Muscle layer of colon (tissue), 2 donors: Measurements from ENCODE around the gene URGCP.
A peak's percentile ranks its signal among the peaks of the same experiment; 100 is the strongest.

Experiments
- H3K27ac ChIP-seq: one replicate; pipeline ENCODE4 v1.7.0; 2013; ENCODE audit warnings: low read depth, mild to moderate bottlenecking, low read length, moderate library complexity
- H3K27me3 ChIP-seq, 2 donors: one replicate each; pipeline ENCODE4 v1.7.0; 2013; ENCODE audit warnings: low read length in 2 of 2, mild to moderate bottlenecking in 2 of 2; ENCODE audit not compliant: insufficient read depth in 2 of 2, control insufficient read depth in 1 of 2
- H3K36me3 ChIP-seq: one replicate; pipeline ENCODE4 v1.7.0; 2013; ENCODE audit warnings: mild to moderate bottlenecking, low read length; ENCODE audit not compliant: insufficient read depth
- H3K4me1 ChIP-seq: one replicate; pipeline ENCODE4 v1.7.0; 2013; ENCODE audit warnings: mild to moderate bottlenecking, low read length; ENCODE audit not compliant: insufficient read depth
- H3K4me3 ChIP-seq, 2 donors: one replicate each; pipeline ENCODE4 v1.7.0; 2013; ENCODE audit warnings: low read length in 2 of 2, low read depth in 1 of 2, mild to moderate bottlenecking in 1 of 2, moderate library complexity in 1 of 2
- H3K9ac ChIP-seq: one replicate; pipeline ENCODE4 v1.7.0; 2013; ENCODE audit warnings: low read length
- H3K9me3 ChIP-seq: one replicate; pipeline ENCODE4 v1.7.0; 2013; ENCODE audit warnings: mild to moderate bottlenecking, low read length
- donor health status: abdominal sarcoma.
- donor health status: Adenocarcinoma of cecum.

Gene URGCP

GRCh38 chr7:43869867-43870240, 36.5 kb downstream of the URGCP start:
- Histone ChIP-seq H3K4me3 (peak overlapping the region; percentile 58 to 66), H3K9me3 (no peaks in the 10 kb centered on the region), H3K27ac (peak overlapping the region; percentile 79), H3K4me1 (peaks cover 32% of the 10 kb centered on the region), H3K27me3 (no peaks in the 10 kb centered on the region), H3K36me3 (peaks cover 15% of the 10 kb centered on the region), H3K9ac (peak overlapping the region; percentile 34)

DNA sequence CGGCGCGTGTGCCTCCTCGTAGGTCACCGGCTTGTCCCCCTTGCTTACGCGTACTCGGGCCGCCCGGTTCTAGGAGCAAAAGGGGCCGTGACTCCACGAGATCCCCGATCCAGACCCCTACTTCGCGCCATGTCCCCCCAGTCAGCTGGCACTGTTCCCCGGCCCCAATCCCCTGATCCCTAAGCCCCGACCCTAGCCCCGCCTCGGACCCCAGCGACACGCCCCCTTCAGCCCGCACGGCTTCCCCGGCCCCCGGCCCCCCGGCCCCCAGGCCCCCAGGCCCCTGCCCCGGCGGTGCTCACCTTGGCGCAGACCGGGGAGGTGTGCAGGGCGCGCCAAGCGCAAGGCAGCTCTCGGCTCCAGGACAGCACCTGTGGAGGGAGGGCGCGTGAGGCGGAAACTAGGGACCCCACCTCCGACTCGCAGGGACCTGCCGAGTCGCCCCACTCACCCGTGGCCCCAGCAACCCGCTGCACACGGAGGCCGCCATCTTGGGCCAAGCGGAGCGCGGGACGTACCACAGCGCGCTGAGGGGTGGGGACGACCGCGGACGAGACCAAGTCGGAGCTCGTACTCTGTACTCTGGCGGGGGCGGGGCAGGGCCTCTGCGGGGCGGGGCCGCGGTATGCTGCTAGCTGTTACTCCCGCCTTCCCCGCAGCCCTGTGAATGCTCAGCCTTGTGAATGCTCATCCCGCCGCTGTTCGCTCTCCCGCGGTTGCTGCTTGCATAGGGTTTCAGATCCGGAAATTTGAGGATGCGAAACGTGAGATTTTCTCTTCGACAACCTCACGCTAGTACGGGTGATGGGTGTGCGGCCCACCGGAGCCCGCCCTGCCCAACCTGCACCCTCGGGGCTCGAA, 37.2 kb downstream of the URGCP start, which contains the start of gene MRPS24:
MRPS24 (minus strand) TSS at position 512 of the 861 bp plus-strand sequence; CDS start at position 490, 22 bp downstream.
- Histone ChIP-seq H3K4me1 (peaks cover 32% of the 10 kb centered on the region), H3K36me3 (peaks cover 15% of the 10 kb centered on the region), H3K27ac (peak within 1 kb of the TSS; percentile 79), H3K4me3 (peak within 1 kb of the TSS; percentile 65 to 66), H3K9me3 (no peaks in the 10 kb centered on the region), H3K27me3 (no peaks in the 10 kb centered on the region), H3K9ac (peak within 1 kb of the TSS; percentile 34)

DNA sequence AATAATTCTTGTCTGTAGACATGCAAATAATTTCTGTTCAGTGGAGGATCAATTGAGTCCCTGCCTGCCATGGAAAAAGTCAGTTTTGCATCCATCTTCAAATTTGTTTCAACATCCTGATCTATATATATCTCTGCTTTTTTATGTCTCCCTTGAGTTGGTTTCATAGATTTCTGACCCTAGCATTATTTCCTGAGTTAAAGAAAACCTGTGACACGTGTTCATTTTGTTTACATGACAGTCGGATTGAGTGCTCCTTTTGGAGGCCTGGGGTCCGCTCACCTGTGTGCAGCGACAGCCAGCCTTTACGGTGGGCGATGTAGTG, 37.8 kb downstream of the URGCP start:
- no peaks in the 10 kb centered on the region for H3K9me3 ChIP-seq
- H3K4me1 ChIP-seq = peaks cover 32% of the 10 kb centered on the region
- H3K4me3 ChIP-seq = peak overlapping the region; percentile 65 to 66
- H3K36me3 ChIP-seq = peaks cover 15% of the 10 kb centered on the region
- H3K27me3 ChIP-seq = no peaks in the 10 kb centered on the region
- H3K27ac ChIP-seq = peak overlapping the region; percentile 79
- no peak overlapping the region for H3K9ac ChIP-seq

- Histone ChIP-seq H3K9me3 (no peaks in the 10 kb centered on the region), H3K27ac (peak overlapping the region; percentile 79), H3K27me3 (no peaks in the 10 kb centered on the region), H3K9ac (no peak overlapping the region), H3K4me1 (peaks cover 30% of the 10 kb centered on the region), H3K36me3 (peaks cover 15% of the 10 kb centered on the region), H3K4me3 (peak overlapping the region in 1 of 2 donors; percentile 66)
These were observed 38.2 kb downstream of the URGCP start for GRCh38 chr7:43868181-43868580.

GRCh38 chr7:43865277-43865676, 41.1 kb downstream of the URGCP start:
- no peak overlapping the region for H3K27ac ChIP-seq
- H3K4me1 ChIP-seq = peaks cover 15% of the 10 kb centered on the region
- H3K27me3 ChIP-seq = no peaks in the 10 kb centered on the region
- H3K9ac ChIP-seq = no peak overlapping the region
- no peaks in the 10 kb centered on the region for H3K9me3 ChIP-seq
- no peak overlapping the region for H3K4me3 ChIP-seq
- peaks cover 15% of the 10 kb centered on the region for H3K36me3 ChIP-seq

DNA sequence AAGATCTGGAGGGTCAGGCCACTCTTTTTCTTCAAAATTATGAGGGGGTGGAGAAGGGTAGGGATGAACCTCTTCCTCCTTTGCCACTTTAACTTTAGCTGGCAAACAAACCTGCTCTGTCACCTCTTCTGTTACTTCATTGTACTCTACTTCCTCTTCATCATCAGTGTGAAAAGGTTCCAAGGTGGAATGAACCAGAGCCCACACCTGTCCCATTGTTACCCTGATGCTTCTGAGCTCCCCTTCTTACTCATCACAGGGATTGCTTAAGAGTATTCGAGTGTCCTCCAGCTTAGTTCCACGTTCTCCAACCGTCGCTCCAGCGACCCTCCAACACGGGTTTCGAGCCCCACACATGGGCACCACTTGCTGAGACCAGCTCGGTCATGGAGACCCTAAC, 42.3 kb downstream of the URGCP start:
- Histone ChIP-seq H3K4me1 (peaks cover 10% of the 10 kb centered on the region), H3K4me3 (no peak overlapping the region), H3K27me3 (no peaks in the 10 kb centered on the region), H3K9ac (no peak overlapping the region), H3K27ac (no peak overlapping the region), H3K9me3 (no peaks in the 10 kb centered on the region), H3K36me3 (peaks cover 15% of the 10 kb centered on the region)

DNA sequence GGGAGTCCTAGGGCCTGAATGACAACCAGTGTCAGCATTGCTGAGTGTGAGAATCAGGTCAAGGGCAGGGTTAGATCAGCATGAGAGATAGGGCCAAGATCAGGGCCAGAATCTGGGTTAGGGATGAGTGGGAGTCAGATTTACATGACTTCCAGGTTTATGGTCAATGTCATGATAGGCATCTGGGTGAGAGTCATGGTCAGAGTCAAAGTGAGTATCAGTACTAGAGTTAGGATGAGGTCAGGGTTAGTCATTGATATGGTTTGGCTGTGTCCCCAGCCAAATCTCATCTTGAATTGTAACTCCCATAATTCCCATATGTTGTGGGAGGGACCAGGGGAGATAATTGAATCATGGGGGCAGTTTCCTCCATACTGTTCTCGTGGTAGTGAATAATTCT, 49.4 kb downstream of the URGCP start:
- Histone ChIP-seq H3K4me3 (no peak overlapping the region), H3K27ac (no peak overlapping the region), H3K27me3 (no peaks in the 10 kb centered on the region), H3K36me3 (no peaks in the 10 kb centered on the region), H3K4me1 (no peaks in the 10 kb centered on the region), H3K9ac (no peak overlapping the region), H3K9me3 (no peaks in the 10 kb centered on the region)

DNA sequence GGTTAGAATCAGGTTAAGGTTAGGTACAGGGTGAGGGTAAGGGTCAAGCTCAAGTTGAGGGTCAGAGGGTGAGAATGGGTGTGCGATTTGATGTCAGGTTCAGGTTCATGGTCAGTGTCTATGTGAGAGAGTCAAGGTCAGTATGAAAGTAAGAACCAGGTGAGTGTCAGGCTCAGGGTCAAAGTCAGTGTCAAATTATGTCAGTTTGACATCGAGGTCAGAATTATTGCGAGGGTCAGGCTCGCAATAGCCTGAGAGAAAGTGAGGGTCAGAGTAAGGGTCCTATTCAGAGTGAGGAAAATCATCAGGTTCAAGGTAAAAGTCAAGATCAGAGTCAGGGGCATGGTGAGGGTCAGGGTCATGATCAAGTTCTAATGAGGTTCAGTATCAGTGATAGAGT, 50.1 kb downstream of the URGCP start:
- H3K36me3 ChIP-seq = no peaks in the 10 kb centered on the region
- H3K4me3 ChIP-seq = no peak overlapping the region
- no peak overlapping the region for H3K9ac ChIP-seq
- no peak overlapping the region for H3K27ac ChIP-seq
- no peaks in the 10 kb centered on the region for H3K27me3 ChIP-seq
- no peaks in the 10 kb centered on the region for H3K9me3 ChIP-seq
- no peaks in the 10 kb centered on the region for H3K4me1 ChIP-seq

- no peaks in the 10 kb centered on the region for H3K36me3 ChIP-seq
- no peak overlapping the region for H3K27ac ChIP-seq
- H3K9ac ChIP-seq = no peak overlapping the region
- no peaks in the 10 kb centered on the region for H3K27me3 ChIP-seq
- no peak overlapping the region for H3K4me3 ChIP-seq
- H3K9me3 ChIP-seq = no peaks in the 10 kb centered on the region
- H3K4me1 ChIP-seq = no peaks in the 10 kb centered on the region
These were observed 51.2 kb downstream of the URGCP start for GRCh38 chr7:43855176-43855575.

- no peak overlapping the region for H3K4me3 ChIP-seq
- H3K4me1 ChIP-seq = no peaks in the 10 kb centered on the region
- H3K36me3 ChIP-seq = no peaks in the 10 kb centered on the region
- no peak overlapping the region for H3K27ac ChIP-seq
- H3K9me3 ChIP-seq = no peaks in the 10 kb centered on the region
- H3K9ac ChIP-seq = no peak overlapping the region
- H3K27me3 ChIP-seq = no peaks in the 10 kb centered on the region
These were observed 54.6 kb downstream of the URGCP start for GRCh38 chr7:43851805-43852204.

DNA sequence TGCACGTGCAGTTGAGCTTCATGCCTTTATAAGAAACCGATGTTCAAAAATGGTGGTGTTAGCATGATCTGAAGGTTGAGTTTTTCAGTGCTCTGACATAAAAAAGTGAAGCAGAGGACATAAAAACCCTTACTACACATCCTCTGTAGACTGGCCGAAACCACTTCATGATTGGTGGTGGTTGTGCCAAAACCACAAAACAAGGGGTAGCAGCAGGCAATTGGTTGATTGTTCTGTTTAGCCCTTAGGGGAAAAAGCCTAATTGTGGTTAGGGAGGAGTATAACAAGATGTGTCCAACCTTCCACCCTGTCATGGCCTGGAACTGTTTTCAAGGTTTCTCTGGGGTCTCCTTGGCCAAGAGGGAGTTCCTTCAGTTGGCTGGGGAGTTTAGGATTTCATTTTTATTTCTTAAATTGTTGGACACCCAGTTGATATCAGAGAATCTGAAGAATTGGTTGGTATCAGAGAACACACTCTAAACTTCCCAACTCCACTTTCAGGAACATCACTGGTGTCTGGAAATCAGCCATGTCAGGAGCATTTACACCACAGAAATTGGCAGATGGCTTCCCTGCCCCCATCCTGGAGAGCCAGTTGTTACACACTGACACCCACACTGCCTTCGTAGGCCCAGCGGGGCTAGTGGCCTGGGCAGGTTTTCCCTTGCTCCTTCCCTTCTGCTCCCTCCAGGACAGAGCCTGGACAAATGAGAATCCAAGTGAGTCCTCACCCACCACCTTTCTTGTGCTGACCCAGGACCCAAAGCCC, 55.9 kb downstream of the URGCP start:
- no peaks in the 10 kb centered on the region for H3K9me3 ChIP-seq
- no peak overlapping the region for H3K27ac ChIP-seq
- no peaks in the 10 kb centered on the region for H3K36me3 ChIP-seq
- H3K9ac ChIP-seq = no peak overlapping the region
- H3K4me1 ChIP-seq = no peaks in the 10 kb centered on the region
- H3K27me3 ChIP-seq = no peaks in the 10 kb centered on the region
- H3K4me3 ChIP-seq = no peak overlapping the region
